ENCODE measurements around the gene SGCD. TPM values are rescaled to one million over a fixed set of nuclear protein-coding genes. Genes with fewer than 3 reads are reported as not detected.

Gene SGCD
- total and polyA plus RNA-seq, 9 of the 15 experiments (the other 6 are each of a cell fraction or from before 2014, with no cell fraction given) = not detected

DNA sequence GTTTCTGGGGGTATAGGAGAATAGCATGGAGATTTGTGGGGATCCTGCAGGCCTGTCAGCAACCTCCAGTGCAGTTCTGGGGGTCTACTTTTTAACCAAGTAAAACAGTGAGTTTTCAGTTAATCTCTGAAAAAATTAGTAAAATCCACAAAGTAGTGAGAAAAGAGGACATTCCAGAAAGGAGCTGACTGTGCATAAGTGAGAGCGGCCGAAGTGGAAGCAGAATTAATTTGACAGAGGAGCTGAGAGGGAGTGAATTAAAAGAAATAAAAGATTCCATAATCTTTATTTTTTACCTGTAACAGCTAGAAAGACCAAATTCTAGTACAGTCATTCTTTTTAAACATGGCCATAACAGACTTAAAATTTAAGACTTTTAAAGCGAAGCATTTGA lies 149.2 kb downstream of the SGCD start:
- intact Hi-C loops (cut with micrococcal nuclease) = no loop called here
- Histone ChIP-seq H3K9me1 (ENCODE audit: control insufficient read depth, insufficient read depth, low read length) (no peaks in the 10 kb centered on the region), H3K9me3 (replicated peaks; ENCODE audit: control insufficient read depth, insufficient read depth, low read depth, low read length) (no peaks in the 10 kb centered on the region), H2AFZ (ENCODE audit: low read depth, low read length) (no peak overlapping the region), H3K4me3 (no peak overlapping the region), H3K27ac (ENCODE audit: extremely low read depth, low read depth, low read length) (no peak overlapping the region), H3K9ac (ENCODE audit: insufficient read depth in 1 of 2, low read depth in 2 of 2, low read length in 2 of 2) (no peak overlapping the region), H3K4me2 (ENCODE audit: insufficient read depth, low read length) (no peak overlapping the region), H3K4me1 (replicated peaks in 1 of 2; ENCODE audit: control insufficient read depth in 2 of 2, insufficient read depth in 2 of 2, low read length in 2 of 2) (no peaks in the 10 kb centered on the region), H3K36me3 (ENCODE audit: control insufficient read depth, insufficient read depth, low read length) (no peaks in the 10 kb centered on the region), H4K20me1 (replicated peaks; ENCODE audit: control insufficient read depth, insufficient read depth, low read length) (no peaks in the 10 kb centered on the region), H3K27me3 (ENCODE audit: control insufficient read depth in 2 of 2, insufficient read depth in 2 of 2, low read length in 2 of 2) (no peaks in the 10 kb centered on the region), H3K79me2 (ENCODE audit: control insufficient read depth, insufficient read depth, low read length) (no peaks in the 10 kb centered on the region)
- 0% methylated on average over 3 of the region's 3 CpGs for WGBS (ENCODE audit: insufficient coverage, low coverage, missing lambda C conversion rate)
- DNase-seq (ENCODE audit: extremely low read depth in 1 of 4, low spot score in 3 of 4) (no peak), ATAC-seq (no peak), FAIRE-seq (no peak)
- BruUV-seq (replicated peaks) = no TSS peak
- POLR2A ChIA-PET = no interaction called here
- in situ Hi-C loops (cut with MboI) = no loop called here
- CTCF ChIA-PET (ENCODE audit: low intra/inter-chr PET ratio) = no interaction called here
- TF ChIP-seq SPI1 (IDR thresholded peaks at IDR 0.05; ENCODE audit: borderline replicate concordance, low read depth, low read length) = no peak
- no peak for TF ChIP-seq SIX5 (IDR thresholded peaks at IDR 0.05; ENCODE audit: borderline replicate concordance in 1 of 2, insufficient read depth in 1 of 2, low read depth in 1 of 2, low read length in 2 of 2)
- no peak for TF ChIP-seq RB1 (IDR thresholded peaks at IDR 0.05; ENCODE audit: low read depth)
- no peak for TF ChIP-seq HDAC1 (IDR thresholded peaks at IDR 0.05)
- no peak for TF ChIP-seq SUPT5H (IDR thresholded peaks at IDR 0.05)
- TF ChIP-seq, protein P1, sequence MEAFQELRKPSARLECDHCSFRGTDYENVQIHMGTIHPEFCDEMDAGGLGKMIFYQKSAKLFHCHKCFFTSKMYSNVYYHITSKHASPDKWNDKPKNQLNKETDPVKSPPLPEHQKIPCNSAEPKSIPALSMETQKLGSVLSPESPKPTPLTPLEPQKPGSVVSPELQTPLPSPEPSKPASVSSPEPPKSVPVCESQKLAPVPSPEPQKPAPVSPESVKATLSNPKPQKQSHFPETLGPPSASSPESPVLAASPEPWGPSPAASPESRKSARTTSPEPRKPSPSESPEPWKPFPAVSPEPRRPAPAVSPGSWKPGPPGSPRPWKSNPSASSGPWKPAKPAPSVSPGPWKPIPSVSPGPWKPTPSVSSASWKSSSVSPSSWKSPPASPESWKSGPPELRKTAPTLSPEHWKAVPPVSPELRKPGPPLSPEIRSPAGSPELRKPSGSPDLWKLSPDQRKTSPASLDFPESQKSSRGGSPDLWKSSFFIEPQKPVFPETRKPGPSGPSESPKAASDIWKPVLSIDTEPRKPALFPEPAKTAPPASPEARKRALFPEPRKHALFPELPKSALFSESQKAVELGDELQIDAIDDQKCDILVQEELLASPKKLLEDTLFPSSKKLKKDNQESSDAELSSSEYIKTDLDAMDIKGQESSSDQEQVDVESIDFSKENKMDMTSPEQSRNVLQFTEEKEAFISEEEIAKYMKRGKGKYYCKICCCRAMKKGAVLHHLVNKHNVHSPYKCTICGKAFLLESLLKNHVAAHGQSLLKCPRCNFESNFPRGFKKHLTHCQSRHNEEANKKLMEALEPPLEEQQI (IDR thresholded peaks at IDR 0.05) = no peak
- no peak for TF ChIP-seq HDAC6 (IDR thresholded peaks at IDR 0.05; ENCODE audit: low read depth, low read length)
- TF ChIP-seq, protein P2, sequence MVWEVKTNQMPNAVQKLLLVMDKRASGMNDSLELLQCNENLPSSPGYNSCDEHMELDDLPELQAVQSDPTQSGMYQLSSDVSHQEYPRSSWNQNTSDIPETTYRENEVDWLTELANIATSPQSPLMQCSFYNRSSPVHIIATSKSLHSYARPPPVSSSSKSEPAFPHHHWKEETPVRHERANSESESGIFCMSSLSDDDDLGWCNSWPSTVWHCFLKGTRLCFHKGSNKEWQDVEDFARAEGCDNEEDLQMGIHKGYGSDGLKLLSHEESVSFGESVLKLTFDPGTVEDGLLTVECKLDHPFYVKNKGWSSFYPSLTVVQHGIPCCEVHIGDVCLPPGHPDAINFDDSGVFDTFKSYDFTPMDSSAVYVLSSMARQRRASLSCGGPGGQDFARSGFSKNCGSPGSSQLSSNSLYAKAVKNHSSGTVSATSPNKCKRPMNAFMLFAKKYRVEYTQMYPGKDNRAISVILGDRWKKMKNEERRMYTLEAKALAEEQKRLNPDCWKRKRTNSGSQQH (CRISPR knock-in tag; IDR thresholded peaks at IDR 0.05) = no peak
- no peak for TF ChIP-seq CBX5 (IDR thresholded peaks at IDR 0.05; ENCODE audit: borderline replicate concordance, low read depth)
- TF ChIP-seq, protein P3, sequence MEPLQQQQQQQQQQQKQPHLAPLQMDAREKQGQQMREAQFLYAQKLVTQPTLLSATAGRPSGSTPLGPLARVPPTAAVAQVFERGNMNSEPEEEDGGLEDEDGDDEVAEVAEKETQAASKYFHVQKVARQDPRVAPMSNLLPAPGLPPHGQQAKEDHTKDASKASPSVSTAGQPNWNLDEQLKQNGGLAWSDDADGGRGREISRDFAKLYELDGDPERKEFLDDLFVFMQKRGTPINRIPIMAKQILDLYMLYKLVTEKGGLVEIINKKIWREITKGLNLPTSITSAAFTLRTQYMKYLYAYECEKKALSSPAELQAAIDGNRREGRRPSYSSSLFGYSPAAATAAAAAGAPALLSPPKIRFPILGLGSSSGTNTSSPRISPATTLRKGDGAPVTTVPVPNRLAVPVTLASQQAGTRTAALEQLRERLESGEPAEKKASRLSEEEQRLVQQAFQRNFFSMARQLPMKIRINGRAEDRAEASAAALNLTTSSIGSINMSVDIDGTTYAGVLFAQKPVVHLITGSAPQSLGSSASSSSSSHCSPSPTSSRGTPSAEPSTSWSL (CRISPR knock-in tag; IDR thresholded peaks at IDR 0.05; ENCODE audit: borderline replicate concordance) = no peak
- no peak for TF ChIP-seq EP400 (IDR thresholded peaks at IDR 0.05)
